Neutrophil (primary cell): ENCODE data around the gene PDE4A.
"Not testable (repeated sequence)": the region's sequence is repeated elsewhere in the genome, so short reads cannot be mapped to it uniquely, and the experiment has no call there.

ENCODE experiments used
- H3K27ac ChIP-seq: fragments of 200-600 bp; sonication (generic); 2 replicates; pipeline ENCODE4 v1.5.1; 2016; ENCODE audit warnings: mild to moderate bottlenecking, moderate library complexity
- H3K27me3 ChIP-seq: fragments of 200-600 bp; sonication (generic); 2 replicates; pipeline ENCODE4 v1.6.0; 2016; ENCODE audit warnings: mild to moderate bottlenecking
- H3K36me3 ChIP-seq: fragments of 200-600 bp; sonication (generic); 2 replicates; pipeline ENCODE4 v1.5.1; 2017
- H3K4me1 ChIP-seq, 2 experiments: fragments of 200-600 bp in 1 of 2; sonication (generic) in 1 of 2; 1 replicate in 1 of 2; 2 replicates in 1 of 2; pipeline versions ENCODE4 v1.5.1 to v1.6.1; 2013 to 2016; ENCODE audit warnings: low read depth in 1 of 2, low read length in 1 of 2, mild to moderate bottlenecking in 1 of 2, moderate library complexity in 1 of 2; ENCODE audit not compliant: control insufficient read depth in 1 of 2, insufficient read depth in 1 of 2
- H3K4me3 ChIP-seq, 2 experiments: fragments of 200-600 bp in 1 of 2; sonication (generic) in 1 of 2; 1 replicate in 1 of 2; 2 replicates in 1 of 2; pipeline ENCODE4 v1.5.1; 2013 to 2016; ENCODE audit warnings: low read depth in 1 of 2, low read length in 1 of 2, mild to moderate bottlenecking in 1 of 2, moderate library complexity in 1 of 2
- H3K9me3 ChIP-seq: fragments of 200-600 bp; sonication (generic); 2 replicates; pipeline ENCODE4 v1.5.1; 2016
- CTCF ChIP-seq: fragments of 200-600 bp; sonication (generic); IDR thresholded peaks from 2 replicates; pipeline ENCODE4 v1.5.1; 2016; ENCODE audit warnings: antibody characterized with exemption

Gene PDE4A

GRCh38 chr19:10460714-10461046 lies 40.3 kb downstream of the PDE4A start:
- Histone ChIP-seq H3K36me3 (no peaks in the 10 kb centered on the region), H3K4me3 (no peak overlapping the region), H3K4me1 (peaks cover 7 to 8% of the 10 kb centered on the region in 2 experiments), H3K27me3 (peaks cover 50% of the 10 kb centered on the region), H3K9me3 (no peaks in the 10 kb centered on the region), H3K27ac (peak overlapping the region; percentile 23)
- TF ChIP-seq CTCF, result no peak

- Histone ChIP-seq H3K4me3 (peak overlapping the region; percentile 50 to 52), H3K9me3 (no peaks in the 10 kb centered on the region), H3K27ac (peak overlapping the region; percentile 23), H3K4me1 (peaks cover 7 to 8% of the 10 kb centered on the region in 2 experiments), H3K27me3 (peaks cover 50% of the 10 kb centered on the region), H3K36me3 (no peaks in the 10 kb centered on the region)
- TF ChIP-seq CTCF, result no peak
These were observed 41.0 kb downstream of the PDE4A start for GRCh38 chr19:10461047-10461949.

DNA sequence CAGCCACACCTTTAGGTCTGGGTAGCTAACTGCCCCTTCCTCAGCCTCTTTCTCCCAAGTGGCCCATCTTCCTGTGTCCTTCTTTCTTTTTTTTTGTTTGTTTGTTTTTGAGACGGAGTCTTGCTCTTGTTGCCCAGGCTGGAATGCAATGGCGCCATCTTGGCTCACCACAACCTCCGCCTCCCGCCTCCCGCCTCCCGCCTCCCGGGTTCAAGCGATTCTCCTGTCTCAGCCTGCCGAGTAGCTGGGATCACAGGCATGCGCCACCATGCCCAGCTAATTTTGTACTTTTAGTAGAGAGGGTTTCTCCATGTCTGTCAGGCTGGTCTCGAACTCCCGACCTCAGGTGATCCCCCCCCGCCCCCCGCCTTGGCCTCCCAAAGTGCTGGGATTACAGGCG lies 41.7 kb downstream of the PDE4A start:
- H3K4me1 ChIP-seq, H3K36me3 ChIP-seq, H3K4me3 ChIP-seq, H3K9me3 ChIP-seq, H3K27ac ChIP-seq: not testable (repeated sequence)
- H3K27me3 ChIP-seq, result peaks cover 45% of the 10 kb centered on the region

- peaks cover 7 to 8% of the 10 kb centered on the region in 2 experiments for H3K4me1 ChIP-seq
- H3K9me3 ChIP-seq, result no peaks in the 10 kb centered on the region
- no peaks in the 10 kb centered on the region for H3K36me3 ChIP-seq
- peaks cover 40% of the 10 kb centered on the region for H3K27me3 ChIP-seq
- no peak for TF ChIP-seq CTCF
- no peak overlapping the region for H3K27ac ChIP-seq
- no peak overlapping the region for H3K4me3 ChIP-seq
These were observed 42.2 kb downstream of the PDE4A start for GRCh38 chr19:10462557-10462956.

GRCh38 chr19:10464456-10464855 lies 44.1 kb downstream of the PDE4A start:
- Histone ChIP-seq H3K36me3 (no peaks in the 10 kb centered on the region), H3K27me3 (peaks cover 27% of the 10 kb centered on the region), H3K4me3 (no peak overlapping the region), H3K27ac (no peak overlapping the region), H3K9me3 (no peaks in the 10 kb centered on the region), H3K4me1 (peaks cover 7 to 8% of the 10 kb centered on the region in 2 experiments)
- TF ChIP-seq CTCF, result no peak

GRCh38 chr19:10467104-10467706 lies 46.9 kb downstream of the PDE4A start:
- Histone ChIP-seq H3K4me1 (no peaks in the 10 kb centered on the region), H3K9me3 (no peaks in the 10 kb centered on the region), H3K4me3 (no peak overlapping the region), H3K36me3 (no peaks in the 10 kb centered on the region), H3K27ac (no peak overlapping the region), H3K27me3 (peaks cover 17% of the 10 kb centered on the region)
- no peak for TF ChIP-seq CTCF
